Esophagus squamous epithelium (tissue), 4 donors: ENCODE data around the gene FILIP1L.

ENCODE experiments used
- POLR2A ChIP-seq, 4 donors: fragments of 450-650 bp; IDR thresholded peaks; one replicate each; pipeline ENCODE4 v1.6.1; 2017; ENCODE audit warnings: antibody characterized with exemption in 4 of 4, mild to moderate bottlenecking in 4 of 4, moderate library complexity in 3 of 4
- TF ChIP-seq, protein P1 (sequence below), 6 experiments: fragments of 450-650 bp in 4 of 6; fragments of 200-600 bp in 2 of 6; sonication (generic) in 2 of 6; IDR thresholded peaks; one replicate each; pipeline ENCODE4 v1.5.1; 2016 to 2019; ENCODE audit warnings: antibody characterized with exemption in 6 of 6, mild to moderate bottlenecking in 4 of 6, moderate library complexity in 4 of 6

DNA sequence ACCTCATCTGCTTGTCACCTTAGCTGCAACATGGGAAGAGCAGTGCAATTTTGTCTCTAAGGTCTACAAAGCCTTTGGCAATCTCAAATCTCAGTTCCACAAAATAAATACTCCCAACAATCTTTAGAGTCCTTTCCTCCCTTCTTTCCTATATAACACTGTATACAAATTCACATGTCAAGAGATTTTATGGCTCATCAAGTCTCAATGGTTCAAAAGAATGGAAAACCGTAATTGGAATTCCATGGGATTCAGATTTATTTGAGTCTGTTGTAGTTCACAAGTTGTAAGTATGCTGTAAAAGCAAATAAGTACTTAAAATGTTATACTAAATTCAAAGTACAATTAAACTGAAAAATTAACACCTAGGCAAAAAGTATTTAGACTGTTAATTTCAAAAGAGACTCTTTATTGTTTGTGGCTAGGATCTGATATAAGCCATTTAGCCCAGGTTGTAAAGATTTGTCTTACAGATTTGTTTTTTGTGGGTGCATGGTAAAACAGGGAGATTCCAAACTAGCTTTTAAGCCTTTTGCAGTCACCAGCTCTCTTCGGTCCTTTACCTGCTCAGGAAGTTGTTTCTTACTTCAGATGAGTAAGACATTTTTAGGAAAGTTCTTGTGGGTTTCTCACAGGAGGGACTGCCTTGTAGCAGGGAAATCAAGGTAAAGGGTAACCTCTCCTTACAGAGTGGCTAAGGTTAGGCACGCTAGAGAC, 246.5 kb downstream of the FILIP1L start:
- TF ChIP-seq, protein P1, sequence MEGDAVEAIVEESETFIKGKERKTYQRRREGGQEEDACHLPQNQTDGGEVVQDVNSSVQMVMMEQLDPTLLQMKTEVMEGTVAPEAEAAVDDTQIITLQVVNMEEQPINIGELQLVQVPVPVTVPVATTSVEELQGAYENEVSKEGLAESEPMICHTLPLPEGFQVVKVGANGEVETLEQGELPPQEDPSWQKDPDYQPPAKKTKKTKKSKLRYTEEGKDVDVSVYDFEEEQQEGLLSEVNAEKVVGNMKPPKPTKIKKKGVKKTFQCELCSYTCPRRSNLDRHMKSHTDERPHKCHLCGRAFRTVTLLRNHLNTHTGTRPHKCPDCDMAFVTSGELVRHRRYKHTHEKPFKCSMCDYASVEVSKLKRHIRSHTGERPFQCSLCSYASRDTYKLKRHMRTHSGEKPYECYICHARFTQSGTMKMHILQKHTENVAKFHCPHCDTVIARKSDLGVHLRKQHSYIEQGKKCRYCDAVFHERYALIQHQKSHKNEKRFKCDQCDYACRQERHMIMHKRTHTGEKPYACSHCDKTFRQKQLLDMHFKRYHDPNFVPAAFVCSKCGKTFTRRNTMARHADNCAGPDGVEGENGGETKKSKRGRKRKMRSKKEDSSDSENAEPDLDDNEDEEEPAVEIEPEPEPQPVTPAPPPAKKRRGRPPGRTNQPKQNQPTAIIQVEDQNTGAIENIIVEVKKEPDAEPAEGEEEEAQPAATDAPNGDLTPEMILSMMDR (IDR thresholded peaks at IDR 0.05), result no peak
- TF ChIP-seq POLR2A (IDR thresholded peaks at IDR 0.05), result no peak
